Uterus (tissue), 2 donors: ENCODE measurements around the gene TMEM185B.

Experiments used
- CTCF ChIP-seq, 4 experiments: fragments of 200-600 bp in 2 of 4; fragments of 450-650 bp in 2 of 4; sonication (generic) in 2 of 4; IDR thresholded peaks; one replicate each; pipeline ENCODE4 v1.5.1; 2016 to 2019; ENCODE audit warnings: antibody characterized with exemption in 4 of 4, mild to moderate bottlenecking in 2 of 4, moderate library complexity in 1 of 4
- POLR2A ChIP-seq, 2 donors: fragments of 450-650 bp; IDR thresholded peaks; one replicate each; pipeline ENCODE4 v1.6.1; 2016; ENCODE audit warnings: antibody characterized with exemption in 2 of 2, mild to moderate bottlenecking in 1 of 2, moderate library complexity in 1 of 2

DNA sequence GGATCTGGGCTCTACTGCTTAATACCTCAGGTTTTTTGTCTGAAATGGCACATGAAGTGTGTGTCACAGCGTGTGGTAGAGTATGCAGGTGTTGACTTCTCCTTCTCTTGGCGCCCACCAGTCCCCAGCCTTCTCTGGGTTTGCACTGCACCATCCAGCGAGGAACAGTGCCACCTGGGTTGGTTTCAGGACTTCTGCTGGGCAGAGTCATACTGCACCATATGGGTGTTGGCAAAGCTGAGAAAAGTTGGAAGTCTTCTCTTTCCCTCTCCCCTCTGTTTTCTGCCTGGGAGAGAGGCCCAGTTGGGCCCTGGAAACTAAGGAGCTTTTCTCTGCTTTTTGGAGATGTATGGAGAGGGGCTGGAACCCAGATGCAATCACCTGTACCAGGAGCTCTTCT lies 43.8 kb downstream of the TMEM185B start:
- no peak for TF ChIP-seq CTCF (IDR thresholded peaks at IDR 0.05)
- TF ChIP-seq POLR2A (IDR thresholded peaks at IDR 0.05), result no peak
